H1 (cell line): ENCODE measurements around the gene PITPNM1. TPM values are rescaled to one million over a fixed set of nuclear protein-coding genes. Genes with fewer than 3 reads are reported as not detected.

Experiments used
- CTCF ChIA-PET: fragments of 300-600 bp; sonication (Branson Sonifier 250); formaldehyde crosslinking; loops from one replicate; lab custom pipeline; 2021; ENCODE audit not compliant: partially characterized antibody; lab: Charles Lee
- POLR2A ChIA-PET: fragments of 300-600 bp; sonication (Branson Sonifier 250); formaldehyde crosslinking; loops from one replicate; lab custom pipeline; 2021; ENCODE audit warnings: inconsistent platforms; ENCODE audit not compliant: partially characterized antibody; lab: Charles Lee
- DNase-seq, 2 experiments: peaks; one replicate each; pipeline versions ENCODE4 v3.0.0 to v3.0.0-alpha.2; 2010 to 2022; ENCODE audit warnings: low spot score in 2 of 2, low read depth in 1 of 2, mixed read lengths in 1 of 2
- FAIRE-seq: peaks from 2 replicates; lab custom pipeline; 2011; peaks lifted over from hg19 to GRCh38; lab: Jason Lieb, UNC
- H2AFZ ChIP-seq: 2 replicates; pipeline ENCODE4 v1.8.1; 2012; ENCODE audit warnings: low read length, inconsistent platforms
- H2AK5ac ChIP-seq: 2 replicates; pipeline ENCODE4 v1.6.1; 2013; ENCODE audit warnings: low read depth, low read length
- H2BK120ac ChIP-seq: replicated peaks from 2 replicates; pipeline ENCODE3; 2013; ENCODE audit warnings: low read depth, low read length, inconsistent platforms
- H2BK12ac ChIP-seq: 2 replicates; pipeline ENCODE4 v1.6.1; 2013; ENCODE audit warnings: low read depth, low read length
- H2BK15ac ChIP-seq: 2 replicates; pipeline ENCODE4 v1.6.1; 2013; ENCODE audit warnings: low read length
- H2BK20ac ChIP-seq: 2 replicates; pipeline ENCODE4 v1.6.1; 2013; ENCODE audit warnings: low read length
- H2BK5ac ChIP-seq: 2 replicates; pipeline ENCODE4 v1.6.1; 2013; ENCODE audit warnings: low read depth, low read length
- H3K14ac ChIP-seq: 2 replicates; pipeline ENCODE4 v1.6.1; 2013; ENCODE audit warnings: inconsistent platforms; ENCODE audit not compliant: insufficient read length
- H3K18ac ChIP-seq: 2 replicates; pipeline ENCODE4 v1.6.1; 2013; ENCODE audit warnings: low read length; ENCODE audit errors: extremely low read depth
- H3K23ac ChIP-seq: 2 replicates; pipeline ENCODE4 v1.6.1; 2013; ENCODE audit warnings: inconsistent platforms; ENCODE audit not compliant: insufficient read length
- H3K23me2 ChIP-seq: 2 replicates; pipeline ENCODE4 v1.6.1; 2013; ENCODE audit warnings: low read depth, low read length
- H3K27ac ChIP-seq: 2 replicates; pipeline ENCODE4 v1.6.1; 2011; ENCODE audit warnings: low read depth, low read length, inconsistent platforms
- H3K27me3 ChIP-seq, 4 experiments: replicated peaks in 1 of 4; 1 replicate in 1 of 4; 2 replicates in 3 of 4; pipeline versions ENCODE4 v1.6.1 to v1.8.1; 2011 to 2013; ENCODE audit warnings: low read length in 3 of 4, mild to moderate bottlenecking in 3 of 4, inconsistent platforms in 2 of 4, mixed read lengths in 2 of 4, moderate library complexity in 1 of 4; ENCODE audit not compliant: control insufficient read depth in 3 of 4, insufficient read depth in 3 of 4; ENCODE audit errors: extremely low read depth in 1 of 4
- H3K36me3 ChIP-seq, 4 experiments: 2 replicates each; pipeline versions ENCODE4 v1.6.1 to v1.8.1; 2011 to 2013; ENCODE audit warnings: mild to moderate bottlenecking in 4 of 4, low read length in 3 of 4, moderate library complexity in 2 of 4, control low read depth in 1 of 4, inconsistent platforms in 1 of 4; ENCODE audit not compliant: insufficient read depth in 4 of 4, control insufficient read depth in 2 of 4
- H3K4ac ChIP-seq: replicated peaks from 2 replicates; pipeline ENCODE3; 2013; ENCODE audit warnings: low read length, low read depth, mixed read lengths, inconsistent platforms; ENCODE audit not compliant: insufficient read length
- H3K4me1 ChIP-seq, 4 experiments: replicated peaks in 1 of 4; 1 replicate in 1 of 4; 2 replicates in 3 of 4; pipeline versions ENCODE4 v1.6.1 to v1.8.1; 2011 to 2013; ENCODE audit warnings: low read length in 3 of 4, inconsistent platforms in 2 of 4, mixed read lengths in 1 of 4; ENCODE audit not compliant: insufficient read depth in 4 of 4, control insufficient read depth in 3 of 4
- H3K4me2 ChIP-seq, 2 experiments: 2 replicates each; pipeline versions ENCODE4 v1.6.1 to v1.8.1; 2011 to 2013; ENCODE audit warnings: low read depth in 2 of 2, low read length in 2 of 2, control low read depth in 1 of 2, inconsistent platforms in 1 of 2, mild to moderate bottlenecking in 1 of 2; ENCODE audit not compliant: insufficient read depth in 1 of 2
- H3K4me3 ChIP-seq, 4 experiments: fragments of 200-600, 300-600 bp in 1 of 4; sonication (generic), shearing (Covaris generic), sonication (Bioruptor Twin) in 1 of 4; 2 replicates each; pipeline versions ENCODE4 v1.5.1 to v1.8.1; 2011 to 2016; ENCODE audit warnings: low read length in 4 of 4, low read depth in 3 of 4, control low read depth in 2 of 4, inconsistent platforms in 2 of 4, mild to moderate bottlenecking in 2 of 4, mixed read lengths in 1 of 4, moderate library complexity in 1 of 4; ENCODE audit not compliant: insufficient read depth in 2 of 4; ENCODE audit errors: extremely low read depth in 1 of 4
- H3K56ac ChIP-seq: replicated peaks from 2 replicates; pipeline ENCODE3; 2013; ENCODE audit warnings: low read depth, mild to moderate bottlenecking, mixed read lengths, low read length, inconsistent platforms; ENCODE audit not compliant: insufficient read length
- H3K79me1 ChIP-seq: 2 replicates; pipeline ENCODE4 v1.6.1; 2013; ENCODE audit warnings: low read depth, low read length, control low read depth
- H3K79me2 ChIP-seq, 2 experiments: 2 replicates each; pipeline versions ENCODE4 v1.6.1 to v1.8.1; 2012 to 2013; ENCODE audit warnings: low read length in 2 of 2, mild to moderate bottlenecking in 2 of 2, inconsistent platforms in 1 of 2; ENCODE audit not compliant: insufficient read depth in 2 of 2, control insufficient read depth in 1 of 2
- H3K9ac ChIP-seq, 4 experiments: replicated peaks in 1 of 4; 1 replicate in 1 of 4; 2 replicates in 3 of 4; pipeline versions ENCODE4 v1.6.1 to v1.8.1; 2011 to 2013; ENCODE audit warnings: low read depth in 3 of 4, low read length in 3 of 4, control low read depth in 2 of 4, mild to moderate bottlenecking in 2 of 4, moderate library complexity in 2 of 4, inconsistent platforms in 1 of 4; ENCODE audit errors: extremely low read depth in 1 of 4
- H3K9me3 ChIP-seq, 2 experiments: 2 replicates each; pipeline versions ENCODE4 v1.6.1 to v1.8.1; 2012 to 2013; ENCODE audit warnings: mild to moderate bottlenecking in 2 of 2, moderate library complexity in 2 of 2, control low read depth in 1 of 2, inconsistent platforms in 1 of 2, low read depth in 1 of 2, low read length in 1 of 2, mixed read lengths in 1 of 2; ENCODE audit not compliant: insufficient read depth in 2 of 2
- H4K20me1 ChIP-seq, 2 experiments: replicated peaks in 1 of 2; 2 replicates each; pipeline versions ENCODE3 to v1.8.1; 2011 to 2013; ENCODE audit warnings: inconsistent platforms in 2 of 2, low read length in 2 of 2, mild to moderate bottlenecking in 1 of 2; ENCODE audit not compliant: insufficient read depth in 2 of 2, control insufficient read depth in 1 of 2
- H4K5ac ChIP-seq: 2 replicates; pipeline ENCODE4 v1.6.1; 2013; ENCODE audit warnings: low read length, low read depth, mixed read lengths, inconsistent platforms; ENCODE audit not compliant: insufficient read length
- H4K8ac ChIP-seq: 2 replicates; pipeline ENCODE4 v1.8.0; 2013; ENCODE audit warnings: mild to moderate bottlenecking, moderate library complexity, low read length, inconsistent platforms; ENCODE audit not compliant: insufficient read depth; ENCODE audit errors: extremely low read depth
- H4K91ac ChIP-seq: replicated peaks from 2 replicates; pipeline ENCODE3; 2013; ENCODE audit warnings: low read length, mixed read lengths, inconsistent platforms; ENCODE audit not compliant: insufficient read length
- BACH1 ChIP-seq: IDR thresholded peaks from 2 replicates; pipeline ENCODE4 v1.6.1; 2012; ENCODE audit warnings: low read length, improper control_type of control experiment
- BCL11A ChIP-seq, 2 experiments: IDR thresholded peaks; one replicate each; pipeline ENCODE4 v1.6.1; 2011; ENCODE audit warnings: low read depth in 2 of 2, low read length in 2 of 2, mild to moderate bottlenecking in 2 of 2
- EZH2 ChIP-seq: fragments of 200-600 bp; sonication (generic); IDR thresholded peaks from 2 replicates; pipeline ENCODE4 v1.7.1; 2012; ENCODE audit warnings: low read depth, mild to moderate bottlenecking, moderate library complexity, low read length, inconsistent platforms; ENCODE audit not compliant: severe bottlenecking
- SP4 ChIP-seq: IDR thresholded peaks from 2 replicates; pipeline ENCODE4 v1.6.1; 2012; ENCODE audit warnings: low read length, inconsistent platforms
- SRF ChIP-seq: IDR thresholded peaks from 2 replicates; pipeline ENCODE4 v1.6.1; 2011; ENCODE audit warnings: mild to moderate bottlenecking, low read depth, low read length, moderate library complexity
- WGBS, 2 experiments: shearing (Covaris generic) in 1 of 2; methylation state at CpG; one replicate each; pipeline versions ENCODE4 v1.1.6 to v1.1.7; 2013 to 2015; ENCODE audit warnings: low lambda C conversion rate in 2 of 2, mixed read lengths in 2 of 2, inconsistent platforms in 1 of 2, low coverage in 1 of 2, missing lambda C conversion rate in 1 of 2; ENCODE audit not compliant: insufficient replicate concordance in 2 of 2, insufficient coverage in 1 of 2, insufficient read length in 1 of 2; ENCODE audit errors: extremely low coverage in 1 of 2, missing lambda C conversion rate in 1 of 2; 5-methylcytosine and 5-hydroxymethylcytosine counted together
- polyA plus RNA-seq, 7 experiments: library from polyadenylated mRNA; depleted of rRNA in 3 of 7; stranded (reverse) in 5 of 7; unstranded in 2 of 7; fragments of >200 nt in 5 of 7; fragments of 200-250 nt in 2 of 7; gene quantifications; 1 replicate in 5 of 7; 2 replicates in 1 of 7; 4 replicates in 1 of 7; pipeline versions ENCODE4 v1.2.1 to v1.2.3, GENCODE V29; 2011 to 2013; ENCODE audit warnings: missing spikeins in 2 of 7, mixed read lengths in 2 of 7
- total RNA-seq: library from RNA; stranded (reverse); fragmentation: NEBNext Ultra II Directional; extraction: Animal tissue kit (Norgen Biotek cat#: 25700); gene quantifications from 2 replicates; pipeline ENCODE4 v1.2.1, GENCODE V29; 2021
- TF ChIP-seq, protein P1 (sequence below): IDR thresholded peaks from 2 replicates; pipeline ENCODE4 v1.6.1; 2011; ENCODE audit warnings: low read depth, mild to moderate bottlenecking, low read length; ENCODE audit not compliant: insufficient read depth

Gene PITPNM1
- total and polyA plus RNA-seq, 2 of the 8 experiments (the other 6 are each of a cell fraction or from before 2014, with no cell fraction given): 27.2 to 52.7 TPM

DNA sequence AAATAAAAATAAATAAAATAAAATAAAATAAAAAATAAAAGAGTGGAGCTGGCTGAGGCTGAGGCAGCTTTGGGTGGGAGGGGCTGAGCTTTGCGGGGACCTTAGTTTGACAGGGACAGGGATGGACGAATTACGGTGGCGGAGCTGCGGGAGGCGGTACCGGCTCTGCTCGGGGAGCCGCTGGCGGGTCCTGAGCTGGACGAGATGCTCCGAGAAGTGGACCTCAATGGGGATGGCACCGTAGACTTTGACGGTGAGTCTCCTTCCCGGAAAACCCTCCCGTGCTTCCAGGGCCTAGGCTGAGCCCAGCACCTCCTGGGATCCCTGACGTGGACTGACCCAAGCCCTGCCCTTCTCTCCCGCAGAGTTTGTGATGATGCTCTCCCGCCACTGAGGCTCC, 46.9 kb downstream of the PITPNM1 start:
- CTCF ChIA-PET: interaction anchor here (0.6 kb wide), 1 partner anchor 26 kb away, joined by 3 read pairs; no protein-coding TSS in a partner anchor

More for the DNA sequence above, 46.9 kb downstream of the PITPNM1 start:
- no peak overlapping the region for H3K23ac ChIP-seq
- H2BK20ac ChIP-seq: no peak overlapping the region
- no peak overlapping the region for H3K4me3 ChIP-seq
- no peaks in the 10 kb centered on the region for H3K4me1 ChIP-seq
- no peak overlapping the region for H2BK12ac ChIP-seq
- H3K9me3 ChIP-seq: no peaks in the 10 kb centered on the region
- no peaks in the 10 kb centered on the region for H3K27me3 ChIP-seq
- H3K36me3 ChIP-seq: no peaks in the 10 kb centered on the region
- H3K23me2 ChIP-seq: no peaks in the 10 kb centered on the region
- H3K9ac ChIP-seq: no peak overlapping the region; a peak in 1 of 7 replicates
- POLR2A ChIA-PET: interaction anchor here (0.7 to 4.3 kb wide), 5 partner anchors 9 to 88 kb away, joined by 3 to 27 read pairs (median 4); partner anchors contain the start of genes PTPRCAP and TMEM134
- H4K5ac ChIP-seq: no peak overlapping the region
- H3K79me1 ChIP-seq: no peaks in the 10 kb centered on the region
- WGBS, 2 experiments: 94% methylated on average over 15 of the region's 19 CpGs; no CpG with 5 or more reads in 1 of the 2 experiments
- H3K56ac ChIP-seq: no peak overlapping the region
- no peak overlapping the region for H3K4ac ChIP-seq
- no peak overlapping the region for H4K91ac ChIP-seq
- H3K14ac ChIP-seq: no peak overlapping the region
- FAIRE-seq: no peak
- H2AFZ ChIP-seq: no peak overlapping the region
- no peak overlapping the region for H4K8ac ChIP-seq
- TF ChIP-seq, protein P1, sequence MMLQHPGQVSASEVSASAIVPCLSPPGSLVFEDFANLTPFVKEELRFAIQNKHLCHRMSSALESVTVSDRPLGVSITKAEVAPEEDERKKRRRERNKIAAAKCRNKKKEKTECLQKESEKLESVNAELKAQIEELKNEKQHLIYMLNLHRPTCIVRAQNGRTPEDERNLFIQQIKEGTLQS: no peak
- TF ChIP-seq SRF: no peak
- no peak for TF ChIP-seq BACH1
- no peak for TF ChIP-seq EZH2
- no peak for TF ChIP-seq SP4
- TF ChIP-seq BCL11A (IDR thresholded peaks at IDR 0.05; ENCODE audit: low read depth in 2 of 2, low read length in 2 of 2): no peak
- H3K18ac ChIP-seq: no peak overlapping the region
- no peak for DNase-seq
- H2AK5ac ChIP-seq: no peak overlapping the region
- H4K20me1 ChIP-seq: no peaks in the 10 kb centered on the region
- H3K79me2 ChIP-seq: no peaks in the 10 kb centered on the region
- H2BK15ac ChIP-seq: no peak overlapping the region
- H2BK120ac ChIP-seq: no peak overlapping the region
- no peak overlapping the region for H3K27ac ChIP-seq
- H3K4me2 ChIP-seq: no peak overlapping the region
- H2BK5ac ChIP-seq: no peak overlapping the region
